D721Med (cell line): ENCODE results near the gene PRSS35.
A peak's percentile ranks its signal among the peaks of the same experiment; 100 is the strongest.

Source experiments
- DNase-seq: peaks from one replicate; pipeline ENCODE4 v3.0.0; 2011; ENCODE audit warnings: low spot score; ENCODE audit not compliant: insufficient read length
- FAIRE-seq: peaks from 2 replicates; lab custom pipeline; 2011; peaks lifted over from hg19 to GRCh38; lab: Jason Lieb, UNC
- TF ChIP-seq, protein P1 (sequence below): IDR thresholded peaks from 2 replicates; pipeline ENCODE4 v1.5.1; 2012; ENCODE audit warnings: mild to moderate bottlenecking, control low read depth; ENCODE audit not compliant: insufficient read depth; ENCODE audit errors: missing control alignments

The PRSS35 gene

DNA sequence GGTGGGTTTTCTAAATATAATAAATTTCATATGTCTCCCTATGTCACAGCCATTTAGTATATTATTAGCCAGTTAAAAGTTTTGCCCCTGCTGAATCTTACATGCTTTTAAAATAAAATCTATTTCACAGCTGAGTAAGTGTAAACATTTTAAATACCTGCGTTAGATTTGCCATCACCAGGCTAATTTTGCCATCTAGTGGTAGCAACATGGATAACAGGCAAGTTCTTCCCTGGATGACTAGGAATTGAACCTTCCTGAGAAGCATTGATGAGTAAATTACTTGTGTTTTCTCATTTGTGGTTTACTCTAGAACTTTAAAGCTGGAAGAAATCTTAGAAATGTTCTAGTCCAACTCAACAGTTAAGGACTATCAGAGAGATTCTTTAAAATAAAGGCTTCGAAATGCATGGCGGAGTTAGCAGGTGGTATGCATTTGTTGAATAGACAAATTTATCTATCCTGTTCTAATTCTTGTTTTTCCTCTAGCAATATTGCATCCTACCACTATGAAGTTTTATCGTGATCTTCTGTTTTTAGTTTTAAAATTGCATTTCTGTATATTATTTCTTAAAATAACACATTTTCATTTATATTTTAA lies 2.6 kb downstream of the PRSS35 start:
- TF ChIP-seq, protein P1, sequence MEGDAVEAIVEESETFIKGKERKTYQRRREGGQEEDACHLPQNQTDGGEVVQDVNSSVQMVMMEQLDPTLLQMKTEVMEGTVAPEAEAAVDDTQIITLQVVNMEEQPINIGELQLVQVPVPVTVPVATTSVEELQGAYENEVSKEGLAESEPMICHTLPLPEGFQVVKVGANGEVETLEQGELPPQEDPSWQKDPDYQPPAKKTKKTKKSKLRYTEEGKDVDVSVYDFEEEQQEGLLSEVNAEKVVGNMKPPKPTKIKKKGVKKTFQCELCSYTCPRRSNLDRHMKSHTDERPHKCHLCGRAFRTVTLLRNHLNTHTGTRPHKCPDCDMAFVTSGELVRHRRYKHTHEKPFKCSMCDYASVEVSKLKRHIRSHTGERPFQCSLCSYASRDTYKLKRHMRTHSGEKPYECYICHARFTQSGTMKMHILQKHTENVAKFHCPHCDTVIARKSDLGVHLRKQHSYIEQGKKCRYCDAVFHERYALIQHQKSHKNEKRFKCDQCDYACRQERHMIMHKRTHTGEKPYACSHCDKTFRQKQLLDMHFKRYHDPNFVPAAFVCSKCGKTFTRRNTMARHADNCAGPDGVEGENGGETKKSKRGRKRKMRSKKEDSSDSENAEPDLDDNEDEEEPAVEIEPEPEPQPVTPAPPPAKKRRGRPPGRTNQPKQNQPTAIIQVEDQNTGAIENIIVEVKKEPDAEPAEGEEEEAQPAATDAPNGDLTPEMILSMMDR, result peak; percentile 88
- DNase-seq (no peak), FAIRE-seq (peak; percentile 38)

GRCh38 chr6:83517500-83517899 lies 5.2 kb downstream of the PRSS35 start:
- TF ChIP-seq, protein P1, result no peak
- FAIRE-seq (no peak), DNase-seq (no peak)

DNA sequence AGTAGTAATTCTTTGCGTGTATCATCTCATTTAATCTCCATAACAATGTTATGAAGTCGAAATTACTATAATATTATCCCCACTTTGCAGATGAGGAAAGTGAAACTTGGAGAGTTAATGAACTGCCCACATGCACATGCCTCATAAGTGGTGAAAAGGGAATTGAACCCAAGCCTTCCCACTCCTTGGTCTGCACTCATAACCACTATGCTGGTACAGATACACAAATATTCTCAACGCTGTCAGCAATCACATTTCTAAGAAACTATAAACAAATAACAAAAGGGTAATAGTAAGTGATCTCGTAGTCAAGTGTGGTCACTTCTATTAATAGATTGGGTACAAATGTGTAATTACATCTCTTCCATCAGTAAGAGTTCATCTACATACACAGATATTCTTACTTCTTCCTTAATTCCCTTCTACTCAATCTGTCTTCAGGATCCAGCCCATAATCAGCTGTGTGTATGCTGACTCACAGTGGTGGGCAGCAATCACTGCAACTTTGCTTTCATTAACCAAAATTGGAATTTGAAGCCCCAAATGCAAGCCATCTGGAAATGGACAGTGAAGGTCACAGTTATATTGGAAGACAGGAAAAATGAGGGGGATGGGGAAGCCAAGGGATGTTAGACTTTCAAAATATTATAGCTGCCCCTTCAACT lies 6.6 kb downstream of the PRSS35 start:
- TF ChIP-seq, protein P1, result peak; percentile 9
- FAIRE-seq, result no peak
- no peak for DNase-seq

- DNase-seq (no peak), FAIRE-seq (no peak)
- TF ChIP-seq, protein P1, result peak; percentile 66
Observed at GRCh38 chr6:83536034-83536646, 23.8 kb downstream of the PRSS35 start.

DNA sequence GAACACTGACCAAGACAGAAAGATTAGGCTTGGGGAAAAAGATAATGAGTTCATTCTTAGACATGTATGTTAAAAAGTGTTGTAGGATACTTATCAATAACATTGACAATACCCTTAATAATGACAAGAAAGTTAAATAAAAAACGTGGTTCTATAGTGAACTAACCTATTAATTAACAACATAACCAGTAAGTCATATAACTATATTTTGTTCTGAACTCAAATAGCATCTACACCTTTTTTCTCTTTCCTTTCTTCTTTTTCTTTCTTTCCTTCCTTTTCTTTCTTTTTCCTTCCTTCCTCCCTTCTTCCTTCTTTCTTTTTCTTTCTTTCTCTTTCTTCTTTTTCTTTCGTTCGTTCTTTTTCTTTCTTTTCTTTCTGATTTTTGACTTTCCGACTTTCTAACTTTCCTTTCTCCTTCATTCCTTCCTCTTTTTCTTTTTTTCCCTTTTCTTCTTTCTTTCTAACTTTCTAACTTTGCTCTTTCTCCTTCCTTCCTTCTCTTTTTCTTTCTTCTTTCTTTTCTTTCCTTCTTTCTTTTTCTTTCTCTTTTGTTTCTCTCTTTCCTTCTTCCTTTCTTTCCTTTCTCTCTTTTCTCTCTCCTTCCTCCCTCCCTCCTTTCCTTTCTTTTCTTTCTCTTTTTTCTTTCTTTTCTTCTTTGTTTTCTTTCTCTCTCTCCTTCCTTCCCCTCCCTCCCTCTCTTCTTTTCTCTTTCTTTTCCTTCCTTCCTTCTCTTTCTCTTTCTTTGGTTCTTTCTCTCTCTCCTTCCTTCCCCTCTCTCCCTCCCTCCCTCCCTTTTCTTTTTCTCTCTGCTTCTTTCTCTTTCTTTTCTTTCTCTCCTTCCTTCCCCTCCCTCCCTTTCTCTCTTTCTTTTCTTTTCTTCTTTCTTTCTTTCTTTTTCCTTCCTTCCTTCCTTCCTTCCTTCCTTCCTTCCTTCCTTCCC lies 24.6 kb downstream of the PRSS35 start:
- TF ChIP-seq, protein P1, result no peak
- FAIRE-seq, result no peak

DNA sequence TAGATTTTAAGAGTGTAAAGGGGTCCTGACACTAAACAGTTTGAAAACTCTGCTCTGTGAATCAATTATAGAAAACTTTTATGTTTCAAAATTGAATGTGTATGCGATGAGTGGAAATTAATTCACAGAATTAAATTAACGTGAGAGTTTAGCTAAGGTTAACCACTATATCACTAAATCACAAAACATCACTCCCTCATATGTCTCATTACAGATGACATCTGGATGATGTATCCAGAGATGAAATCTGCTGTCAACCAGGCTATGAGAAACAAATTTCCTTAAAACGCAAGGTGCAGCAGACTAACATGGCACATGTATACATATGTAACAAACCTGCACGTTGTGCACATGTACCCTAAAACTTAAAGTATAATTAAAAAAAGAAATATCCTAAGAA lies 27.3 kb downstream of the PRSS35 start:
- FAIRE-seq (no peak), DNase-seq (no peak)
- TF ChIP-seq, protein P1, result no peak

More for the DNA sequence above, 24.6 kb downstream of the PRSS35 start:
- DNase-seq, result no peak
